OCI-LY3 (cell line): ENCODE results near the gene ASXL1.

Experiments
- H2AFZ ChIP-seq: fragments of 200-600, 300-600 bp; shearing (Covaris generic); 2 replicates; pipeline ENCODE4 v1.6.0; 2014; ENCODE audit warnings: antibody characterized with exemption, low read depth, low read length
- H3K27ac ChIP-seq: fragments of 200-600, 300-600 bp; sonication (generic); 2 replicates; pipeline ENCODE4 v1.5.1; 2014; ENCODE audit warnings: mild to moderate bottlenecking, low read length, moderate library complexity, mixed read lengths
- H3K27me3 ChIP-seq: fragments of 200-600, 300-600 bp; sonication (generic); 2 replicates; pipeline ENCODE4 v1.6.1; 2014; ENCODE audit warnings: low read depth, low read length, mixed read lengths
- H3K36me3 ChIP-seq: fragments of 200-600, 300-600 bp; sonication (generic); replicated peaks from 2 replicates; pipeline ENCODE3; 2014; ENCODE audit warnings: low read depth, low read length, mixed read lengths
- H3K4me1 ChIP-seq: fragments of 300-600, 200-600 bp; sonication (generic); 2 replicates; pipeline ENCODE4 v1.6.1; 2014; ENCODE audit warnings: low read length, mixed read lengths
- H3K4me2 ChIP-seq: fragments of 200-600, 300-600 bp; sonication (generic); 2 replicates; pipeline ENCODE4 v1.6.1; 2014; ENCODE audit warnings: low read length, mixed read lengths
- H3K4me3 ChIP-seq: fragments of 300-600, 200-600 bp; sonication (generic); 2 replicates; pipeline ENCODE4 v1.5.1; 2014; ENCODE audit warnings: antibody characterized with exemption, mild to moderate bottlenecking, low read length, moderate library complexity
- H3K79me2 ChIP-seq: fragments of 300-600, 200-600 bp; shearing (Covaris generic); 2 replicates; pipeline ENCODE4 v1.6.1; 2014; ENCODE audit warnings: mild to moderate bottlenecking, low read length, mixed read lengths
- H3K9ac ChIP-seq: fragments of 300-600, 200-600 bp; shearing (Covaris generic); 2 replicates; pipeline ENCODE4 v1.6.0; 2014; ENCODE audit warnings: mild to moderate bottlenecking, low read length, moderate library complexity
- H3K9me3 ChIP-seq: fragments of 200-600, 300-600 bp; shearing (Covaris generic); 2 replicates; pipeline ENCODE4 v1.6.1; 2014; ENCODE audit warnings: low read length, mixed read lengths; ENCODE audit not compliant: insufficient read depth
- H4K20me1 ChIP-seq: fragments of 200-600, 300-600 bp; sonication (generic); 2 replicates; pipeline ENCODE4 v1.6.1; 2016; ENCODE audit warnings: low read length, mixed read lengths; ENCODE audit not compliant: insufficient read depth
- EZH2phosphoT487 ChIP-seq: fragments of 200-600 bp; shearing (Covaris generic); IDR thresholded peaks from 2 replicates; pipeline ENCODE4 v1.6.1; 2018; ENCODE audit warnings: antibody characterized with exemption, mixed run types, low read depth
- TF ChIP-seq, protein P1 (sequence below): fragments of 200-600, 300-600 bp; sonication (generic); IDR thresholded peaks from 2 replicates; pipeline ENCODE4 v1.5.1; 2014; ENCODE audit warnings: antibody characterized with exemption, low read length, low read depth

ASXL1 gene

DNA sequence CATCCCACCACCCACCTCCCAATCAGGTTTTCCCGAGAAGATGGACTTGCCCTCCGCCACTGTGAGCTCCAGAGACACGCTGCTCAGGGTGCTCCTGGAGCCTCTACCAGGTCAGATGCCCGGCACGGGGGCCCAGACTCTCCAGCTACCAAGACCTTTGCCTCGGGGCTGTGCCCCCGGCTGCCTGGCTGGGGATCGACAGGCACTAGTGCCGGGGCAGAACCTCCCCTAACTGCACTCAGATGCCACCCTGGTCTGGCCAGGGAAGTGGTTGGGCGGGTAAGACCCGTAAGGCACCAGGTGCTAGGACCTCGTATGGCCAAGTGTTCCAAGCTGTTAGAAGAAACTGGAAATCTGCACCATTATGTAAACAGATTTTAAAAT, 100.7 kb downstream of the ASXL1 start:
- no peak overlapping the region for H3K4me3 ChIP-seq
- H3K4me1 ChIP-seq: peaks cover 15% of the 10 kb centered on the region
- no peak overlapping the region for H2AFZ ChIP-seq
- TF ChIP-seq EZH2phosphoT487: no peak
- TF ChIP-seq, protein P1, sequence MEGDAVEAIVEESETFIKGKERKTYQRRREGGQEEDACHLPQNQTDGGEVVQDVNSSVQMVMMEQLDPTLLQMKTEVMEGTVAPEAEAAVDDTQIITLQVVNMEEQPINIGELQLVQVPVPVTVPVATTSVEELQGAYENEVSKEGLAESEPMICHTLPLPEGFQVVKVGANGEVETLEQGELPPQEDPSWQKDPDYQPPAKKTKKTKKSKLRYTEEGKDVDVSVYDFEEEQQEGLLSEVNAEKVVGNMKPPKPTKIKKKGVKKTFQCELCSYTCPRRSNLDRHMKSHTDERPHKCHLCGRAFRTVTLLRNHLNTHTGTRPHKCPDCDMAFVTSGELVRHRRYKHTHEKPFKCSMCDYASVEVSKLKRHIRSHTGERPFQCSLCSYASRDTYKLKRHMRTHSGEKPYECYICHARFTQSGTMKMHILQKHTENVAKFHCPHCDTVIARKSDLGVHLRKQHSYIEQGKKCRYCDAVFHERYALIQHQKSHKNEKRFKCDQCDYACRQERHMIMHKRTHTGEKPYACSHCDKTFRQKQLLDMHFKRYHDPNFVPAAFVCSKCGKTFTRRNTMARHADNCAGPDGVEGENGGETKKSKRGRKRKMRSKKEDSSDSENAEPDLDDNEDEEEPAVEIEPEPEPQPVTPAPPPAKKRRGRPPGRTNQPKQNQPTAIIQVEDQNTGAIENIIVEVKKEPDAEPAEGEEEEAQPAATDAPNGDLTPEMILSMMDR: no peak
- no peaks in the 10 kb centered on the region for H3K9me3 ChIP-seq
- no peaks in the 10 kb centered on the region for H3K36me3 ChIP-seq
- no peaks in the 10 kb centered on the region for H3K79me2 ChIP-seq
- no peak overlapping the region for H3K9ac ChIP-seq
- no peak overlapping the region for H3K4me2 ChIP-seq
- no peaks in the 10 kb centered on the region for H3K27me3 ChIP-seq
- no peak overlapping the region for H3K27ac ChIP-seq
- no peaks in the 10 kb centered on the region for H4K20me1 ChIP-seq

DNA sequence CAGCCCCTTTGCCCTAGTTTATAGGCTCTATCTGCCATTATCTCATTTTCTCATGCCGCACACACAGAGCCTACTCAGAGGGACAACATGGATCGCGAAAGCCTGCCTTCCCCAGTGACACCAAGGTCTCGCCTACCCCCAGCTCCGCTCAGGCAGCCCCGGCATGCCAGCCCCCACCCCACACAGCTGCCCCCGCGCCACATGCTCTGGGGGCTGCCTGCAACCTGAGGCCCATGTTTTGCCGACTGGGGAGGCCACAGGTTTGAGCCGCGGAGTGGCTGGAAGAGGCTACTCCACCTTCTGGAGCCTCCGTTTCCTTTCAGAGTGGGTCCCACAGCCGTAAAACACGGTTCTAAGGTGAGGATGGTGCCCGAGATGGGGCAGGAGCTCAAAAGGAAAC, 102.1 kb downstream of the ASXL1 start:
- Histone ChIP-seq H3K79me2 (no peaks in the 10 kb centered on the region), H3K36me3 (no peaks in the 10 kb centered on the region), H4K20me1 (no peaks in the 10 kb centered on the region)

DNA sequence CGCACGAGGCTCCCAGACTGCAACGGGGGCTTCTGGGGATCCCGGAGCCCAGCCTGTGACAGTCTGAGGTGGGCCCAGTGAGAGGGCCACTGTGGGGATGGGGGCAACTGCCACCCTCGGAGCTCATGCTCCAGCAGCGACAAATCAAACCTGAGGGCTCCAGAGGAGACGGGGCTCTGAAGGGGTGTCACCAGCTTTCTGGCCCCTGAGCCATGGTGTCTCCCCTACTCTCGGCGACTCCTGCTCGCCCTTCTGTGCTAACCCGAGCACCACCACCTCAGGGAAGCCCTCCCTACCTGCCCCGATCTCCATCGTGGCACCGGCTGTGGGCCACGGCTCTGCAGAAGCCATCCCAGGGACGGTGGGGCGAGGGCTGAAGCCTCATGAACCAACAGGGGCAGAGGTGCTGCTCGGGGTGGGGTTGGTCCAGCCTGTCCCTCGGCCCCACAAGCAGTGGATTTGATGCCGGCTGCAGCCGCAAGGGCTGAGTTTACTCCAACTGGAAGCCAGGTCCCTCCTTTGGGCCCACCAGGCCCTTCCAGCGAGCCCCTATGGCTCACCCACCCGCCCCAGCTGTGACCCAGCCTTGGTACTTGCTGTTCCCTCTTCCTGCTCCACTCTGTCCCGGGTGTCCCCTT, 102.7 kb downstream of the ASXL1 start:
- H3K4me1 ChIP-seq: peaks cover 7% of the 10 kb centered on the region
- no peaks in the 10 kb centered on the region for H3K9me3 ChIP-seq
- no peak overlapping the region for H3K4me2 ChIP-seq
- H3K79me2 ChIP-seq: no peaks in the 10 kb centered on the region
- H3K36me3 ChIP-seq: no peaks in the 10 kb centered on the region
- no peak overlapping the region for H3K4me3 ChIP-seq
- TF ChIP-seq, protein P1: no peak
- no peak overlapping the region for H2AFZ ChIP-seq
- H3K27me3 ChIP-seq: no peaks in the 10 kb centered on the region
- no peak overlapping the region for H3K27ac ChIP-seq
- H4K20me1 ChIP-seq: no peaks in the 10 kb centered on the region
- H3K9ac ChIP-seq: no peak overlapping the region

More for the DNA sequence above, 102.1 kb downstream of the ASXL1 start:
- H2AFZ ChIP-seq: no peak overlapping the region
- H3K9me3 ChIP-seq: no peaks in the 10 kb centered on the region
- H3K27me3 ChIP-seq: no peaks in the 10 kb centered on the region
- TF ChIP-seq, protein P1: no peak
- no peak for TF ChIP-seq EZH2phosphoT487
- no peak overlapping the region for H3K27ac ChIP-seq
- peaks cover 7% of the 10 kb centered on the region for H3K4me1 ChIP-seq
- H3K4me3 ChIP-seq: no peak overlapping the region
- H3K9ac ChIP-seq: no peak overlapping the region
- H3K4me2 ChIP-seq: no peak overlapping the region

DNA sequence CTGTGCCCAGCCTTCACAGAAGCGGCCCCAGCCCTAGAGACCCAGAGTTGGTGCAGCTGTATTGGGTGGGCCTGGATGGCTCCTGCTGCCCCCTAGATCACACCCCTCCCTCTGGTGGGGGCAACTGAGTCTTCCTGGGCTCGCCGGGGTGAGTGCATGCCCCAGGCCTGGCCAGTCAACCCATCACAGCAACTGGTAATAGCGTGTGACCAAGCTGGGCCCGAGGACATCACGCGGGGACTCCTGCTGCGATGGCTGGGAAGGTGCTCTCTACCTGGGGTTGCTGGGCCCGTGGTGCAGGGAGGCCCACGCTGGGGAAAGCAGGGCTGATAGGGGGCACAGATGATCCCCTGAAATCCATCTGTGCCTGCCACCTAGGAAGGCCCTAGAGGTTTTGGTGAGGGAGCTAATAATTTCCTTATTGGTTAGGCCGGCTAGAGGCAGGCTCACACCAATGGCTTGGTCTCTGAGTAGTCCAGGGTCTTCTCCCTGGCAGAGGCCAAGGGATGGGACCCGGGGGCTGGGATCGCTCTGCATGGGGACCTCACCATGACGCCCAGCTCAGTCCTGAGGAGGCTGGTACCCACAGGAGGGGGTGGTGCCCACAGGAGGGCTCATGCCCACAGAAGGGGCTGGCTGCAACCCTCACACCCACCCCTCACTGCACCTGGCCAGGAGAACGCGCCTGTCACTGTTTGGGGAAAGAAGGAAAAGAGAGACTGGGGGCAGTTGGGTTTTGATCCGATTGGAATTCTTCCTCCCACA, 103.9 kb downstream of the ASXL1 start:
- no peak overlapping the region for H3K27ac ChIP-seq
- no peak overlapping the region for H3K9ac ChIP-seq
- no peak overlapping the region for H3K4me3 ChIP-seq
- no peak overlapping the region for H3K4me2 ChIP-seq
- no peaks in the 10 kb centered on the region for H3K79me2 ChIP-seq
- no peak overlapping the region for H2AFZ ChIP-seq
- no peaks in the 10 kb centered on the region for H3K27me3 ChIP-seq
- no peaks in the 10 kb centered on the region for H3K4me1 ChIP-seq
- TF ChIP-seq, protein P1: no peak
- no peak for TF ChIP-seq EZH2phosphoT487
- H3K36me3 ChIP-seq: no peaks in the 10 kb centered on the region
- H3K9me3 ChIP-seq: no peaks in the 10 kb centered on the region
- H4K20me1 ChIP-seq: no peaks in the 10 kb centered on the region
